Measurements from ENCODE around the gene CLRN1. TPM values are rescaled to one million over a fixed set of nuclear protein-coding genes. Genes with fewer than 3 reads are reported as not detected.

CLRN1 gene
- total RNA-seq, 1 experiment from 2014 or later: not detected

DNA sequence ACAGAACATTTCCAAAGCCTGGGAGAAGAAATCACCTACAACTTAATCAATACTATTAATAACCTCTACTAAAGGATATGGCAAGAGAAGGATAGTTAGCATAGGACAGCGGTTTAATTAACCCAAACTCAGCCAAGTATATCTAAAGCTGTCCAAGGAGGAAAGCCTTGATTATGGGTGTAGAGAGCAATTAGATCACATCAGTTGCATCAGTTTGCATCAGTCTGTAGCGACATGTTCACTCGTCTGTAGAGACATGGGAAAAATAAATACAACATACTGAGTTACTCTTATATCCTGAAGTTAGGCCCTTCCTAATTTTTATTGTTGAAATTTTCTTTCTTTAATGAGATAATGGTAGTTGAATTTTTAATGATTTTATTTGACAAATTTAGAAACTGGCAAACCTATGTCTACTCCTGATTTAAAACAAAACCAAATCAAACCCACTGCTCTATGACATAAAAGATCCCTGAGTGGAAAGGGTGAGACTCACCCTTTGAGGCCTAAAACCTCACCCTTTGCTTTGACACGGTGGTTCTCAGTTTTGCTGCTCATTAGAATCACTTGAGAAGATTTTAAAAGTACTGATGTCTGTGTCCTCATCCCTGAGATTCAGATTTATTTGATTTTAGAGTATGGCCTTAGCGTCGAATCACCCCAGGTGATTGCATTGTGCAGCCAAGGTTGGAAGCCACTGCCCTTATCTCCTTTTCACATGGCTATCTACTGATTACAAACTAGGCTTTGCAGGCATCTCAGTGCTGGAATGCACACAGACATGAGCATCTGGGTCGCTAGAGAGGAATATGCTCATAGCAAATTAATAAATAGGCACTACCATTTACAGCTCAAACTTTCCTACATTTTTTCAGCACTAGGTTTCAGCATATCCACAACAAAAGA is 2.8 kb upstream of the CLRN1 start:
- no peak overlapping the region for H3K27ac Mint-ChIP-seq (ENCODE audit: unreplicated experiment)
- no peaks in the 10 kb centered on the region for H3K36me3 Mint-ChIP-seq (ENCODE audit: insufficient read depth, unreplicated experiment)
- H3K4me1 Mint-ChIP-seq (ENCODE audit: low read depth, unreplicated experiment): peaks cover 11% of the 10 kb centered on the region

DNA sequence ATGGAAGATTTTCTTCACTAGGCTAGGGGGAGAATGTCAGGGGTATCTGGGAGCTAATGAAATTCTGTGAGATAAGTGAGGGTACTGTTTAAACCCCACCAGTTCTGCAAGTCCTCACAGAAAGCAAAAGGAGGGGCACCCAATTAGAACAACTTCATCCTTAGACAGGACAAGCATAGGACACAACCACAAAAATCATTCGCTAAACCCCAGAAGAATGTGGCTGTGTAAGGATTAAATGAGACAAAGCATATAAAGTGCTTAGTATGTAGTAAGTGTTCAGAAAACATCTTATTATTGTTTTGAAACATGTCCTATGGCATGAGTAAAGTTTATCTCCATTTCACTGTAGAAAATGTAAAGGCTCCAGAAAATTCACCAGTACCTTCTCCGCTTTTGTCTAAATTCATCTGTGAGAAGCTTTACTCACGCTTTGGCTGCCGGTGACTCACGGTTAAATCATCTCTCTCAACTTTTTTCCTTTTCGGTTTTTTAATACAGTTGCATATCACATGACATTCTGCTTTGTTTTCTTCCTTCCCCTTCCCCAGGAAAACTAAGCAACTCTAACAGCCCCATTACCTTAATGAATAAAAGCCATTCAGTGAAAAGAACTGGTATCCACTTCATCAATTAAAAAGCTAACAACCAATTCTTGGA is 1.7 kb downstream of the CLRN1 start:
- Mint-ChIP-seq H3K4me3 (ENCODE audit: unreplicated experiment) (no peak overlapping the region), H3K36me3 (ENCODE audit: insufficient read depth, unreplicated experiment) (no peaks in the 10 kb centered on the region), H3K27ac (ENCODE audit: unreplicated experiment) (no peak overlapping the region), H3K27me3 (ENCODE audit: insufficient read depth, unreplicated experiment) (peaks cover 11% of the 10 kb centered on the region), H3K4me1 (ENCODE audit: low read depth, unreplicated experiment) (peaks cover 11% of the 10 kb centered on the region), H3K9me3 (ENCODE audit: unreplicated experiment) (no peaks in the 10 kb centered on the region)
- intact Hi-C loops (cut with micrococcal nuclease; ENCODE audit: unreplicated experiment): no loop called here
- Histone ChIP-seq H3K36me3 (ENCODE audit: control insufficient read depth, insufficient read depth, low read length) (no peaks in the 10 kb centered on the region), H3K27me3 (replicated peaks; ENCODE audit: control insufficient read depth, insufficient read depth, low read length) (no peaks in the 10 kb centered on the region), H3K4me1 (peaks cover 12% of the 10 kb centered on the region), H3K4me3 (ENCODE audit: low read depth, low read length) (no peak overlapping the region), H3K9me3 (no peaks in the 10 kb centered on the region)
- ChIA-PET CTCF (interaction anchor here (0.6 kb wide), 1 partner anchor 294 kb away, joined by 4 read pairs; no protein-coding TSS in a partner anchor), POLR2A (no interaction called here)
- BruUV-seq (replicated peaks): no TSS peak
- DNase-seq: no peak
- TF ChIP-seq, protein P1, sequence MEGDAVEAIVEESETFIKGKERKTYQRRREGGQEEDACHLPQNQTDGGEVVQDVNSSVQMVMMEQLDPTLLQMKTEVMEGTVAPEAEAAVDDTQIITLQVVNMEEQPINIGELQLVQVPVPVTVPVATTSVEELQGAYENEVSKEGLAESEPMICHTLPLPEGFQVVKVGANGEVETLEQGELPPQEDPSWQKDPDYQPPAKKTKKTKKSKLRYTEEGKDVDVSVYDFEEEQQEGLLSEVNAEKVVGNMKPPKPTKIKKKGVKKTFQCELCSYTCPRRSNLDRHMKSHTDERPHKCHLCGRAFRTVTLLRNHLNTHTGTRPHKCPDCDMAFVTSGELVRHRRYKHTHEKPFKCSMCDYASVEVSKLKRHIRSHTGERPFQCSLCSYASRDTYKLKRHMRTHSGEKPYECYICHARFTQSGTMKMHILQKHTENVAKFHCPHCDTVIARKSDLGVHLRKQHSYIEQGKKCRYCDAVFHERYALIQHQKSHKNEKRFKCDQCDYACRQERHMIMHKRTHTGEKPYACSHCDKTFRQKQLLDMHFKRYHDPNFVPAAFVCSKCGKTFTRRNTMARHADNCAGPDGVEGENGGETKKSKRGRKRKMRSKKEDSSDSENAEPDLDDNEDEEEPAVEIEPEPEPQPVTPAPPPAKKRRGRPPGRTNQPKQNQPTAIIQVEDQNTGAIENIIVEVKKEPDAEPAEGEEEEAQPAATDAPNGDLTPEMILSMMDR (IDR thresholded peaks at IDR 0.05; ENCODE audit: insufficient read depth in 1 of 2, low read depth in 1 of 2, low read length in 1 of 2, severe bottlenecking in 1 of 2, unreplicated experiment in 1 of 2): no peak

More for the DNA sequence above, 2.8 kb upstream of the CLRN1 start:
- H3K36me3 ChIP-seq (ENCODE audit: control insufficient read depth, insufficient read depth, low read length): no peaks in the 10 kb centered on the region
- peaks cover 8% of the 10 kb centered on the region for H3K27me3 Mint-ChIP-seq (ENCODE audit: insufficient read depth, unreplicated experiment)
- H3K27me3 ChIP-seq (replicated peaks; ENCODE audit: control insufficient read depth, insufficient read depth, low read length): no peaks in the 10 kb centered on the region
- no peak overlapping the region for H3K4me3 Mint-ChIP-seq (ENCODE audit: unreplicated experiment)
- peaks cover 12% of the 10 kb centered on the region for H3K4me1 ChIP-seq
- TF ChIP-seq, protein P1 (IDR thresholded peaks at IDR 0.05; ENCODE audit: insufficient read depth in 1 of 2, low read depth in 1 of 2, low read length in 1 of 2, severe bottlenecking in 1 of 2, unreplicated experiment in 1 of 2): no peak
- no TSS peak for BruUV-seq (replicated peaks)
- H3K9me3 Mint-ChIP-seq (ENCODE audit: unreplicated experiment): no peaks in the 10 kb centered on the region
- intact Hi-C loops (cut with micrococcal nuclease; ENCODE audit: unreplicated experiment): no loop called here
- H3K9me3 ChIP-seq: no peaks in the 10 kb centered on the region
- POLR2A ChIA-PET: no interaction called here
- CTCF ChIA-PET: no interaction called here
- no peak for DNase-seq
- H3K4me3 ChIP-seq (ENCODE audit: low read depth, low read length): no peak overlapping the region

DNA sequence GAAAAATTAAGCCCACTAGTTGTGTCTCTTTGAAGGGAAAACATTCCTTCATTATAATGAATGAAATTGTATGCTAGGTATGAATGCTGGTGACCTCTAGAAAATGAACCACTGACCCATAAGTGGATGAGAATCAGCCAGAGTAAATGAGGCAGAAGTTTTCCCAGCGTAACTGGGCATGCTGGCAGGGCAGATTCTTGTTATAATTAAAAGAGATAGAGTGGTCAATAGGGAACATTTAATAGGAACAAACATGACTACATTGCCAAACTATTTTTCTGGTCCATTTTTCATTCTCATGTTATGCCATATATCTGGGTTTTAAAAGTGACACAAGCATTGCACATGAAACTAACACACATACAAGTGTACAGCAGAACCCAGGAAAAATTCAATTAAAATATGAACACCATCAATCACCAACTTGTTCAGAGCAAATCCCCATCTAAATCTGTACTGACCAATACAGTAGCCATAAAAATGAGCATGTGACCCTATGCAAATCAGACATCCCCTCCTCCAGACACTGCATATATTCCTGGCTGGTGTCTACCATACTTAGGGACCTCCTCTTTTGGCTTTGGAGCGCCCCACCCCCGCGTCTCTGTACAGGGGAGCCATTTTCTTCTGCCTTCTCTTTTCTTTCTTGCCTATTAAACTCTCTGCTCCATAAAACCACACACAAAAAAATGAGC is 4.0 kb downstream of the CLRN1 start:
- Mint-ChIP-seq H3K4me3 (ENCODE audit: unreplicated experiment) (no peak overlapping the region), H3K9me3 (ENCODE audit: unreplicated experiment) (no peaks in the 10 kb centered on the region), H3K36me3 (ENCODE audit: insufficient read depth, unreplicated experiment) (no peaks in the 10 kb centered on the region), H3K27ac (ENCODE audit: unreplicated experiment) (no peak overlapping the region), H3K4me1 (ENCODE audit: low read depth, unreplicated experiment) (peaks cover 11% of the 10 kb centered on the region), H3K27me3 (ENCODE audit: insufficient read depth, unreplicated experiment) (peaks cover 14% of the 10 kb centered on the region)
- no peak overlapping the region for H3K4me3 ChIP-seq (ENCODE audit: low read depth, low read length)
- H3K4me1 ChIP-seq: peaks cover 12% of the 10 kb centered on the region
- intact Hi-C loops (cut with micrococcal nuclease; ENCODE audit: unreplicated experiment): no loop called here
- TF ChIP-seq, protein P1 (IDR thresholded peaks at IDR 0.05; ENCODE audit: insufficient read depth in 1 of 2, low read depth in 1 of 2, low read length in 1 of 2, severe bottlenecking in 1 of 2, unreplicated experiment in 1 of 2): no peak
- DNase-seq: no peak
- ChIA-PET CTCF (no interaction called here), POLR2A (no interaction called here)
- H3K27me3 ChIP-seq (replicated peaks; ENCODE audit: control insufficient read depth, insufficient read depth, low read length): no peaks in the 10 kb centered on the region
- no TSS peak for BruUV-seq (replicated peaks)
- H3K36me3 ChIP-seq (ENCODE audit: control insufficient read depth, insufficient read depth, low read length): no peaks in the 10 kb centered on the region
- H3K9me3 ChIP-seq: no peaks in the 10 kb centered on the region
